Adrenal gland (tissue), 19 donors: ENCODE results near the gene TGFBRAP1. TPM values are rescaled to one million over a fixed set of nuclear protein-coding genes. Genes with fewer than 3 reads are reported as not detected.

Source experiments
- DNase-seq, 7 donors: peaks; one replicate each; pipeline ENCODE4 v3.0.0-alpha.2; 2019 to 2020
- H3K27ac ChIP-seq, 5 donors: fragments of 200-600 bp; sonication (generic) in 4 of 5; 1 replicate in 3 of 5; 2 replicates in 2 of 5; pipeline versions ENCODE4 v1.5.1 to v1.8.0; 2016 to 2020; ENCODE audit warnings: mild to moderate bottlenecking in 1 of 5
- H3K27me3 ChIP-seq: fragments of 200-600 bp; 2 replicates; pipeline ENCODE4 v1.8.0; 2021
- H3K36me3 ChIP-seq, 2 donors: fragments of 200-600 bp; replicated peaks in 1 of 2; 1 replicate in 1 of 2; 2 replicates in 1 of 2; pipeline versions ENCODE4 v1.5.1 to v1.8.0; 2018 to 2022
- H3K4me1 ChIP-seq, 2 donors: fragments of 200-600 bp; replicated peaks in 1 of 2; 1 replicate in 1 of 2; 2 replicates in 1 of 2; pipeline versions ENCODE4 v1.5.1 to v1.8.0; 2018 to 2021
- H3K4me3 ChIP-seq, 4 donors: fragments of 200-600 bp; sonication (generic) in 3 of 4; one replicate each; pipeline ENCODE4 v1.5.1; 2016 to 2018
- H3K9me3 ChIP-seq, 3 donors: fragments of 200-600 bp; sonication (generic) in 1 of 3; replicated peaks in 1 of 3; 1 replicate in 2 of 3; 2 replicates in 1 of 3; pipeline versions ENCODE4 v1.5.1 to v1.8.0; 2016 to 2021
- POLR2A ChIP-seq, 2 donors: fragments of 450-650 bp; IDR thresholded peaks; one replicate each; pipeline ENCODE4 v1.6.1; 2017; ENCODE audit warnings: antibody characterized with exemption in 2 of 2, mild to moderate bottlenecking in 2 of 2, moderate library complexity in 1 of 2
- WGBS, 4 donors: extraction: QIAGEN DNeasy Blood & Tissue Kit in 2 of 4; methylation state at CpG; one replicate each; pipeline versions ENCODE4 v1.1.5 to v1.1.7; 2013 to 2017; 5-methylcytosine and 5-hydroxymethylcytosine counted together
- intact Hi-C, 2 donors: fragments of 100-400 bp; cut with DNase I; formaldehyde crosslinking; loops; one replicate each; pipeline versions ENCODE4 v1.14.1 to v1.15.0; 2022 to 2023
- long read RNA-seq, 10 donors: library from polyadenylated mRNA in 3 of 10; unstranded in 2 of 10; stranded (forward) in 1 of 10; transcript quantifications; one replicate each; pipeline ENCODE4 v2.0.0 and lab custom pipeline, GENCODE V29; 2021 to 2026
- polyA plus RNA-seq, 3 donors: library from polyadenylated mRNA; stranded (reverse); fragments of 200-250 nt in 2 of 3; fragments of 350-450 nt in 1 of 3; fragmentation: Illumina TruSeq in 1 of 3; extraction: RNeasy Lipid Tissue Mini Kit (QIAGEN cat#74804) in 1 of 3; gene quantifications; one replicate each; pipeline ENCODE4 v1.2.3, GENCODE V29; 2013 to 2014
- total RNA-seq, 9 donors: library from RNA; depleted of rRNA in 4 of 9; stranded (reverse); fragments of >200 nt in 4 of 9; fragments of 120-200 nt in 1 of 9; fragmentation: NEBNext Ultra II Directional in 1 of 9; extraction: Animal tissue kit (Norgen Biotek cat#: 25700) in 1 of 9; gene quantifications; one replicate each; pipeline versions ENCODE4 v1.1.0 to v1.2.4, GENCODE V29; 2013 to 2023
- TF ChIP-seq, protein P1 (sequence below), 6 experiments: fragments of 450-650 bp in 4 of 6; fragments of 200-600 bp in 2 of 6; sonication (generic) in 1 of 6; IDR thresholded peaks; 1 replicate in 5 of 6; 2 replicates in 1 of 6; pipeline versions ENCODE4 v1.5.1 to v1.8.0; 2016 to 2021; ENCODE audit warnings: antibody characterized with exemption in 6 of 6, mild to moderate bottlenecking in 2 of 6, moderate library complexity in 1 of 6
- donor health status: healthy with polysubstance abuse.
- donor health status: Bipolar disorder and iron deficiency.
- donor health status: DM: yes; HTN: yes; CAD: no.
- donor health status: DM: no; HTN: no; CAD: no.
- donor health status: DM: no; HTN: no; CAD: no.
- donor health status: DM: yes; HTN: yes; CAD: no.

The TGFBRAP1 gene
- total RNA-seq (10 to 100 TPM; 11.2 to 29.7 (median 24.0) TPM), polyA plus RNA-seq (10 to 100 TPM in 1 of 3 donors, 1 to 10 TPM in 2; 5.1 to 13.7 (median 6.2) TPM)
- long read RNA-seq, donor 1, full-length matches to known transcripts = 1 of 1 reads
- long read RNA-seq, donor 1, partial matches to known transcripts = 0 of 1 reads
- long read RNA-seq, donor 1, other reads (novel, unspliced or antisense) = 0 of 1 reads
- long read RNA-seq, donor 2 = 0 reads
- long read RNA-seq, donor 3 = 0 reads
- long read RNA-seq, donor 4, partial matches to known transcripts = 1 of 2 reads
- long read RNA-seq, donor 4, other reads (novel, unspliced or antisense) = 1 of 2 reads
- long read RNA-seq, donor 5, full-length matches to known transcripts = 17 of 49 reads
- long read RNA-seq, donor 5, partial matches to known transcripts = 1 of 49 reads
- long read RNA-seq, donor 5, other reads (novel, unspliced or antisense) = 31 of 49 reads
- long read RNA-seq, donor 6, partial matches to known transcripts = 1 of 1 reads
- long read RNA-seq, donor 6, other reads (novel, unspliced or antisense) = 0 of 1 reads
- long read RNA-seq, donor 7, full-length matches to known transcripts = 1 of 1 reads
- long read RNA-seq, donor 7, partial matches to known transcripts = 0 of 1 reads
- long read RNA-seq, donor 7, other reads (novel, unspliced or antisense) = 0 of 1 reads
- long read RNA-seq, donor 8, full-length matches to known transcripts = 1 of 12 reads
- long read RNA-seq, donor 8, partial matches to known transcripts = 11 of 12 reads
- long read RNA-seq, donor 8, other reads (novel, unspliced or antisense) = 0 of 12 reads
- long read RNA-seq, donor 9 = 0 reads
- long read RNA-seq, donor 10, full-length matches to known transcripts = 1 of 1 reads
- long read RNA-seq, donor 10, partial matches to known transcripts = 0 of 1 reads
- long read RNA-seq, donor 10, other reads (novel, unspliced or antisense) = 0 of 1 reads

DNA sequence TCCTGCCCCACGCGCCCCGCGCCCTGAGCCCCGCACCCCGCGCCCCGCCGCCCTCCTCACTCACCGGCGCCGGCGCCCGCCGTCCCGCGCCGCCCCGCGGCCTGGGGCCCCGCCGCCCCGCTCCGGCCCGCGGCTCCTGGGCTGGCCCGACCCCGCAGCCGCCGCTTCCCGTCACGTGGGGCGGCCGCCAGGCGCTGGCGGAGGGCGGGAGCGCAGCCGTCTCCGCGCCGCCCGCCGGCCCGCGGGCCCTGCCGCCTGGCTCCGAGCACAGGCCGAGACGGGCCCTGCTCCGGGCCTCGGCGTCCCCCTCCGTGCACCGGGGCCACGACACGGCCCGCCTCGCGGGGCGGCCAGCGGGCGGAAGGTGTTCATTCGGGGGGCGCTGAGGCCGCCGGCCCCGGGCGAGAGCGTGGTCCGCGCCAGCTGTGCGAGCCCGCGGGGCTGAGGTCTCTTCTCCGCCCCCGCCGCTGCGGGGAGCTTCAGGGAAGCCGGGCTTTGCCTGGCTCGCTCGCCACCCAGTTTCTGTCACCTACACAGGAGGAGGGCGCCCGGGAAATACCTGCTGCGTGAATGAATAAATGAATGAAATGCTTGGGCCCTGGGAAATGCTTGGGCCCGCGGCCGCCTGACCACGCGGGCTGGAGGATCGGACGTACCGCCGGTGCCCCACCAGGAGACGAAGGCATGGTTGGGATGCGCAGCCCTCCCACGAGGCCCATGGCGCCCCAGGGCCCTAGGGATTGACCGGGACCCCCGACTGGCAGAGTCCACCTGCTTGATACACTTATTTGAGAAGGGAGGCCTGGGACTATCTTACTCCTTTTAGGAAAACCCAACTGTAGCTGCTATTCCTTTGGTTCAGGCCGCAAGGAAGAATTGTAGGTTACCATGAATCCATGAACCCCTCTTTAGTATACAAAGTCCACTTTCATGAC lies at the start of gene TGFBRAP1:
TGFBRAP1 (minus strand) TSS at position 175 of the 935 bp plus-strand sequence. CDS start 21,434 bp downstream, outside the sequence.
- intact Hi-C loops = no loop called here
- Histone ChIP-seq H3K36me3 (no peaks in the 10 kb centered on the region), H3K27ac (peak within 1 kb of the TSS in 4 of 5 donors; percentile 71 to 97 (median 84)), H3K9me3 (no peaks in the 10 kb centered on the region), H3K4me3 (peak within 1 kb of the TSS in 3 of 4 donors; percentile 68 to 95 (median 71)), H3K27me3 (no peaks in the 10 kb centered on the region), H3K4me1 (peaks cover 8 to 30% of the 10 kb centered on the region in 2 donors)
- peak; percentile 56 to 62 for TF ChIP-seq POLR2A (IDR thresholded peaks at IDR 0.05)
- TF ChIP-seq, protein P1, sequence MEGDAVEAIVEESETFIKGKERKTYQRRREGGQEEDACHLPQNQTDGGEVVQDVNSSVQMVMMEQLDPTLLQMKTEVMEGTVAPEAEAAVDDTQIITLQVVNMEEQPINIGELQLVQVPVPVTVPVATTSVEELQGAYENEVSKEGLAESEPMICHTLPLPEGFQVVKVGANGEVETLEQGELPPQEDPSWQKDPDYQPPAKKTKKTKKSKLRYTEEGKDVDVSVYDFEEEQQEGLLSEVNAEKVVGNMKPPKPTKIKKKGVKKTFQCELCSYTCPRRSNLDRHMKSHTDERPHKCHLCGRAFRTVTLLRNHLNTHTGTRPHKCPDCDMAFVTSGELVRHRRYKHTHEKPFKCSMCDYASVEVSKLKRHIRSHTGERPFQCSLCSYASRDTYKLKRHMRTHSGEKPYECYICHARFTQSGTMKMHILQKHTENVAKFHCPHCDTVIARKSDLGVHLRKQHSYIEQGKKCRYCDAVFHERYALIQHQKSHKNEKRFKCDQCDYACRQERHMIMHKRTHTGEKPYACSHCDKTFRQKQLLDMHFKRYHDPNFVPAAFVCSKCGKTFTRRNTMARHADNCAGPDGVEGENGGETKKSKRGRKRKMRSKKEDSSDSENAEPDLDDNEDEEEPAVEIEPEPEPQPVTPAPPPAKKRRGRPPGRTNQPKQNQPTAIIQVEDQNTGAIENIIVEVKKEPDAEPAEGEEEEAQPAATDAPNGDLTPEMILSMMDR (IDR thresholded peaks at IDR 0.05) = no peak
- peak in 6 of 7 donors; percentile 47 to 65 (median 56) for DNase-seq
- 2 to 10% (median 6%) methylated on average over 16 to 101 of the region's 101 CpGs for WGBS, 4 donors

DNA sequence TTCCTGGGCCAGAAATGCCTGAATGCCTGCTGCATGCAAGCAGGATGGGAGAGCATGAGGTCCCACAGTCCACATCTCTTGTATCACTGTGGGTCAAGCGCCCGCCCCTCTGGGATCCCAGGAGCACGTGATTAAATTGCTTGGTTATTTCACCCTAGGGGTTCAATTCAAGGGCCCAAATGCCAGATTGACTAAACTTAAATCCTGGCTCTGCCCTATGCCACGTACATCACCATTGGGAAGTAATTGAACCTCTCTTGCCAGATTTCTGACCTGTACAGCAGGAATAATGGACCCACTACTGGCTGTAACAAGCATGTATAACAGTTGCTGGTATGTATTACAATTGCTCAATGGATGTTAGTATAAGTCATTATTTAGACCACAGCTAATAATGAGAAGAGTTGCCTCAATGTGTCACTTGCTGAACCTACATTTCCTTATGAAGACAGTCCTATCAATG lies 49.4 kb upstream of the TGFBRAP1 start:
- WGBS, 4 donors = 82 to 95% (median 93%) methylated on average over 2 to 4 of the region's 4 CpGs
- Histone ChIP-seq H3K27me3 (no peaks in the 10 kb centered on the region), H3K36me3 (peaks cover 0 to 24% of the 10 kb centered on the region in 2 donors), H3K27ac (peak overlapping the region in 2 of 5 donors; percentile 24 to 94), H3K4me3 (no peak overlapping the region), H3K9me3 (no peaks in the 10 kb centered on the region), H3K4me1 (peaks cover 10 to 55% of the 10 kb centered on the region in 2 donors)
- TF ChIP-seq, protein P1 (IDR thresholded peaks at IDR 0.05) = no peak
- no peak for TF ChIP-seq POLR2A (IDR thresholded peaks at IDR 0.05)
- DNase-seq = peak in 1 of 7 donors; percentile 47
- intact Hi-C loops = no loop called here

DNA sequence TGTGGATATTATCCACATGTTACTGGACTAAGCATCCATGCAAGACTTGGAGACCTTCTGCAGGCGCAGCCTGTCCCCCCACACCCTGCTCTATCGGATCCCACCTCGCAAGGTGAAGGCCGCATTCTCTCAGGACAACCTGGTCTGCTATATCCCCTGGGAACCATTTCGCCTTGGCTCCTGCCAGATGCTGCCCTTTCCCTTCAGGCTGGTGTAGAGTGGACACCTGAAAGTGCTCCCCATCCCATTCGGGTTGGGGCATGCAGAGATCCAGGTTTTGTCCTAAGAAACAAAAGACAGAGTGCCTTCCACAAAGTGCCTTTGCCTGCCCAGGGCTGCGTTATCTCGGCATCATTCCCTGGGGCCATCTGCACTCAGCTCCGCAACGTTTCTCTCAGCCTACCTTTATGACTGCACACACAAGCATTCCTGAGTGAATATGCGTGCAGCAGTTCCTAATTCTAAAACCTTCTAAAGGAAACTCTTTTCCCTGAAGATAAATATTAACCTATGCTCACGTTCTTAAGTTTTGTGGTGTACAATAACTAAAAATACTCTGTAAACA lies 48.8 kb upstream of the TGFBRAP1 start:
- Histone ChIP-seq H3K27ac (peak overlapping the region in 2 of 5 donors; percentile 24 to 94), H3K9me3 (no peaks in the 10 kb centered on the region), H3K4me1 (peaks cover 13 to 55% of the 10 kb centered on the region in 2 donors), H3K36me3 (peaks cover 0 to 29% of the 10 kb centered on the region in 2 donors), H3K4me3 (no peak overlapping the region), H3K27me3 (no peaks in the 10 kb centered on the region)
- WGBS, 4 donors = 82 to 91% (median 85%) methylated on average over 8 to 12 of the region's 12 CpGs
- DNase-seq = peak in 1 of 7 donors; percentile 48
- no peak for TF ChIP-seq POLR2A (IDR thresholded peaks at IDR 0.05)
- TF ChIP-seq, protein P1 (IDR thresholded peaks at IDR 0.05) = no peak
- intact Hi-C loops = no loop called here
